ENCODE measurements around the gene CPAMD8. TPM values are rescaled to one million over a fixed set of nuclear protein-coding genes. Genes with fewer than 3 reads are reported as not detected.

CPAMD8 gene
- total RNA-seq, 1 experiment from 2014 or later: 1.3 TPM

DNA sequence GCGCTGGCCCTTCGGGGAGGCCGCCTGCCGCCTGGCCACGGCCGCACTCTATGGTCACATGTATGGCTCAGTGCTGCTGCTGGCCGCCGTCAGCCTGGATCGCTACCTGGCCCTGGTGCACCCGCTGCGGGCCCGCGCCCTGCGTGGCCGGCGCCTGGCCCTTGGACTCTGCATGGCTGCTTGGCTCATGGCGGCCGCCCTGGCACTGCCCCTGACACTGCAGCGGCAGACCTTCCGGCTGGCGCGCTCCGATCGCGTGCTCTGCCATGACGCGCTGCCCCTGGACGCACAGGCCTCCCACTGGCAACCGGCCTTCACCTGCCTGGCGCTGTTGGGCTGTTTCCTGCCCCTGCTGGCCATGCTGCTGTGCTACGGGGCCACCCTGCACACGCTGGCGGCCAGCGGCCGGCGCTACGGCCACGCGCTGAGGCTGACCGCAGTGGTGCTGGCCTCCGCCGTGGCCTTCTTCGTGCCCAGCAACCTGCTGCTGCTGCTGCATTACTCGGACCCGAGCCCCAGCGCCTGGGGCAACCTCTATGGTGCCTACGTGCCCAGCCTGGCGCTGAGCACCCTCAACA, 136.6 kb downstream of the CPAMD8 start:
- intact Hi-C loops (cut with micrococcal nuclease): no loop called here
- Mint-ChIP-seq H3K27ac (ENCODE audit: low read depth, unreplicated experiment) (peak overlapping the region; percentile 63), H3K9me3 (ENCODE audit: unreplicated experiment) (no peaks in the 10 kb centered on the region), H3K4me3 (ENCODE audit: unreplicated experiment) (no peak overlapping the region), H3K27me3 (ENCODE audit: insufficient read depth, unreplicated experiment) (no peaks in the 10 kb centered on the region), H3K4me1 (ENCODE audit: insufficient read depth, unreplicated experiment) (no peaks in the 10 kb centered on the region), H3K36me3 (ENCODE audit: insufficient read depth, unreplicated experiment) (peaks cover 7% of the 10 kb centered on the region)
- CTCF ChIA-PET: interaction anchor here (0.5 to 0.6 kb wide), 3 partner anchors 108 to 442 kb away, joined by 3 to 4 read pairs (median 3); no protein-coding TSS in a partner anchor
- TF ChIP-seq, protein P1, sequence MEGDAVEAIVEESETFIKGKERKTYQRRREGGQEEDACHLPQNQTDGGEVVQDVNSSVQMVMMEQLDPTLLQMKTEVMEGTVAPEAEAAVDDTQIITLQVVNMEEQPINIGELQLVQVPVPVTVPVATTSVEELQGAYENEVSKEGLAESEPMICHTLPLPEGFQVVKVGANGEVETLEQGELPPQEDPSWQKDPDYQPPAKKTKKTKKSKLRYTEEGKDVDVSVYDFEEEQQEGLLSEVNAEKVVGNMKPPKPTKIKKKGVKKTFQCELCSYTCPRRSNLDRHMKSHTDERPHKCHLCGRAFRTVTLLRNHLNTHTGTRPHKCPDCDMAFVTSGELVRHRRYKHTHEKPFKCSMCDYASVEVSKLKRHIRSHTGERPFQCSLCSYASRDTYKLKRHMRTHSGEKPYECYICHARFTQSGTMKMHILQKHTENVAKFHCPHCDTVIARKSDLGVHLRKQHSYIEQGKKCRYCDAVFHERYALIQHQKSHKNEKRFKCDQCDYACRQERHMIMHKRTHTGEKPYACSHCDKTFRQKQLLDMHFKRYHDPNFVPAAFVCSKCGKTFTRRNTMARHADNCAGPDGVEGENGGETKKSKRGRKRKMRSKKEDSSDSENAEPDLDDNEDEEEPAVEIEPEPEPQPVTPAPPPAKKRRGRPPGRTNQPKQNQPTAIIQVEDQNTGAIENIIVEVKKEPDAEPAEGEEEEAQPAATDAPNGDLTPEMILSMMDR (IDR thresholded peaks at IDR 0.05; ENCODE audit: unreplicated experiment): no peak
- BruUV-seq (replicated peaks): no TSS peak
- POLR2A ChIA-PET: no interaction called here
- no peak for DNase-seq (ENCODE audit: unreplicated experiment)

DNA sequence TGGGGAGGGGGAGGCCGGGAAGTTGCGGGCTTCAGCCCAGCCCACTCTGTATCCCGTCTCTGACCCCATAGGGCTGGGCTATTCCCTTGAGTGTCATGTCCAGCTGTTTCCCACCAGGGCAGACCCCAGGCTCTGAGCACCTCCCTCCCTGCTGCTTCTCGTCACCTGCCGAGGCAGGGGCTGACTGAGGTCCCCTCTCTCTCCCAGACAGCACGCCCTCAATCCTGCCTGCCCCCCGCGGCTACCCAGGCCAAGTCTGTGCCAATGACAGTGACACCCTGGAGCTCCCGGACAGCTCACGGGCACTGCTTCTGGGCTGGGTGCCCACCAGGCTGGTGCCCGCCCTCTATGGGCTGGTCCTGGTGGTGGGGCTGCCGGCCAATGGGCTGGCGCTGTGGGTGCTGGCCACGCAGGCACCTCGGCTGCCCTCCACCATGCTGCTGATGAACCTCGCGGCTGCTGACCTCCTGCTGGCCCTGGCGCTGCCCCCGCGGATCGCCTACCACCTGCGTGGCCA, 137.2 kb downstream of the CPAMD8 start:
- peaks cover 7% of the 10 kb centered on the region for H3K36me3 Mint-ChIP-seq (ENCODE audit: insufficient read depth, unreplicated experiment)
- POLR2A ChIA-PET: no interaction called here
- no peaks in the 10 kb centered on the region for H3K9me3 Mint-ChIP-seq (ENCODE audit: unreplicated experiment)
- no TSS peak for BruUV-seq (replicated peaks)
- intact Hi-C loops (cut with micrococcal nuclease): no loop called here
- H3K4me3 Mint-ChIP-seq (ENCODE audit: unreplicated experiment): no peak overlapping the region
- CTCF ChIA-PET: interaction anchor here (0.5 to 0.7 kb wide), 3 partner anchors 112 to 441 kb away, joined by 3 to 4 read pairs (median 3); no protein-coding TSS in a partner anchor
- H3K4me1 Mint-ChIP-seq (ENCODE audit: insufficient read depth, unreplicated experiment): no peaks in the 10 kb centered on the region
- TF ChIP-seq, protein P1 (IDR thresholded peaks at IDR 0.05; ENCODE audit: unreplicated experiment): no peak
- peak overlapping the region; percentile 63 for H3K27ac Mint-ChIP-seq (ENCODE audit: low read depth, unreplicated experiment)
- H3K27me3 Mint-ChIP-seq (ENCODE audit: insufficient read depth, unreplicated experiment): no peaks in the 10 kb centered on the region
- peak; percentile 40 for DNase-seq (ENCODE audit: unreplicated experiment)

DNA sequence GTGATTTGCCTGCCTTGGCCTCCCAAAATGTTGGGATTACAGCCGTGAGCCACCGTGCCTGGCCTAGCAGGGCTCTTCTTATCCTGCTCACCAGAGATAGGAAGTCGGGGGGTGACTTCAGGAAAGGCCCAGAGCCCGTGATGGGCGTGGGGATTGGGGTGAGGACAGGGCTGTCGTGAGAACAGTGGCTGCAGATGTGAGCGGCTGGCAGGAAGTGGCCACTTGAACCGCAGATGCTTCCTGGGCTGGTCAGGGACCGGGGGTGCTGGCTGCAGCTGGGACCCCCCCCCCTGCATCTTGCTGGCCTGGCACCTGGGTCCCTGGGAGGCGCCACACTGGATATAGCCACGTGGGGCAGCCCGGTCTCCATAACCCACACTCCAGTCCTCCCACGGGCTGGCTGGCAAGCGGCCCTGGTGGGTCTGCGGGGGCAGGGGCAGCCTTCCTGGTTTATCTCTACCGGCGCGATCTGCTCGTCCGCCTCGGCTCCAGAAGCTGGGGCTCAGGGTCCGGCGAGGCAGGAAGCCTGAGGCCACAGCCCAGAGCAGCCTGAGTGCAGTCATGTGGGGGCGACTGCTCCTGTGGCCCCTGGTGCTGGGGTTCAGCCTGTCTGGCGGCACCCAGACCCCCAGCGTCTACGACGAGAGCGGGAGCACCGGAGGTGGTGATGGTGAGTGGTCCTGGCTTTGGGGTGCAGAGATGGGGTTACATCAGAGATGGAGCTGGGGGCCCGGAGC, 137.8 kb downstream of the CPAMD8 start, which contains the start of gene F2RL3:
TSS of gene F2RL3 (plus strand) at position 371 of the 737 bp plus-strand sequence. CDS start at position 562, 191 bp downstream.
- TF ChIP-seq, protein P1 (IDR thresholded peaks at IDR 0.05; ENCODE audit: unreplicated experiment): no peak
- Mint-ChIP-seq H3K9me3 (ENCODE audit: unreplicated experiment) (no peaks in the 10 kb centered on the region), H3K27ac (ENCODE audit: low read depth, unreplicated experiment) (peak within 1 kb of the TSS; percentile 63), H3K4me1 (ENCODE audit: insufficient read depth, unreplicated experiment) (no peaks in the 10 kb centered on the region), H3K36me3 (ENCODE audit: insufficient read depth, unreplicated experiment) (peaks cover 7% of the 10 kb centered on the region), H3K27me3 (ENCODE audit: insufficient read depth, unreplicated experiment) (no peaks in the 10 kb centered on the region), H3K4me3 (ENCODE audit: unreplicated experiment) (no peak within 1 kb of the TSS)
- no TSS peak for BruUV-seq (replicated peaks)
- DNase-seq (ENCODE audit: unreplicated experiment): no peak
- ChIA-PET POLR2A (no interaction called here), CTCF (interaction anchor here (0.6 to 0.7 kb wide), 2 partner anchors 111 to 130 kb away, joined by 3 read pairs; no protein-coding TSS in a partner anchor)
- intact Hi-C loops (cut with micrococcal nuclease): no loop called here
